ENCODE data around the gene NRP1.

The NRP1 gene

GRCh38 chr10:33201056-33201780 lies 133.2 kb downstream of the NRP1 start:
- no peak for DNase-seq

GRCh38 chr10:33199731-33200232 lies 134.7 kb downstream of the NRP1 start:
- no peak for DNase-seq

GRCh38 chr10:33198610-33199009 lies 135.9 kb downstream of the NRP1 start:
- DNase-seq, result no peak

GRCh38 chr10:33196710-33197491 lies 137.6 kb downstream of the NRP1 start:
- DNase-seq, result no peak

GRCh38 chr10:33196377-33196706 lies 138.1 kb downstream of the NRP1 start:
- DNase-seq, result no peak

GRCh38 chr10:33195608-33196376 lies 138.7 kb downstream of the NRP1 start:
- no peak for DNase-seq

- DNase-seq, result no peak
Observed at GRCh38 chr10:33193701-33194521, 140.6 kb downstream of the NRP1 start.

GRCh38 chr10:33193057-33193700 lies 141.3 kb downstream of the NRP1 start:
- peak; percentile 77 to 81 for DNase-seq

GRCh38 chr10:33192190-33192589 lies 142.3 kb downstream of the NRP1 start:
- DNase-seq, result no peak

- DNase-seq, result no peak
Observed at GRCh38 chr10:33190406-33190805, 144.1 kb downstream of the NRP1 start.

GRCh38 chr10:33189808-33190207 lies 144.7 kb downstream of the NRP1 start:
- no peak for DNase-seq

GRCh38 chr10:33189363-33189762 lies 145.1 kb downstream of the NRP1 start:
- DNase-seq, result no peak

- no peak for DNase-seq
Observed at GRCh38 chr10:33187427-33187999, 147.0 kb downstream of the NRP1 start.

GRCh38 chr10:33186150-33186549 lies 148.3 kb downstream of the NRP1 start:
- DNase-seq, result no peak

GRCh38 chr10:33183655-33184054 lies 150.8 kb downstream of the NRP1 start:
- no peak for DNase-seq

GRCh38 chr10:33180921-33181320 lies 153.5 kb downstream of the NRP1 start:
- no peak for DNase-seq

GRCh38 chr10:33180390-33180789 lies 154.1 kb downstream of the NRP1 start:
- DNase-seq, result peak; percentile 15 to 26

GRCh38 chr10:33179067-33179466 lies 155.4 kb downstream of the NRP1 start:
- no peak for DNase-seq

GRCh38 chr10:33178026-33178755 lies 156.3 kb downstream of the NRP1 start:
- DNase-seq, result no peak

- DNase-seq, result no peak
Observed at GRCh38 chr10:33176688-33177087, 157.8 kb downstream of the NRP1 start.

Measured in activated CD4-positive, alpha-beta T cell treated with anti-CD3 and anti-CD28 coated beads, Interleukin-2, amount 50 U/mL, for 48 hours (primary cell).